HCT116 (cell line): ENCODE results near the gene CACNB1. TPM values are rescaled to one million over a fixed set of nuclear protein-coding genes. Genes with fewer than 3 reads are reported as not detected.

Experiments used
- ATAC-seq: fragments of 200-7000 bp; cut with Tn5 transposase; 2 replicates; pipeline ENCODE4 v1.9.1; 2020; ENCODE audit warnings: mild to moderate bottlenecking, moderate library complexity
- BruUV-seq: library from RNA; stranded (reverse); fragments of 400-500 nt; replicated peaks from 2 replicates; lab custom pipeline; 2021; lab: Mats Ljungman, UMichigan
- CTCF ChIA-PET: fragments of 300-600 bp; sonication (Branson Sonifier 250); formaldehyde crosslinking; loops from one replicate; lab custom pipeline; 2021; ENCODE audit warnings: antibody characterized with exemption; lab: Charles Lee
- POLR2A ChIA-PET: fragments of 300-600, 350-600 bp; sonication (Branson Sonifier 250); formaldehyde crosslinking; loops from one replicate; lab custom pipeline; 2021; ENCODE audit warnings: antibody characterized with exemption; lab: Charles Lee
- RAD21 ChIA-PET, 2 experiments: fragments of 300-600 bp; sonication (Branson Sonifier 250); formaldehyde crosslinking; loops; one replicate each; lab custom pipeline; 2023; ENCODE audit warnings: low total read pairs in 2 of 2; ENCODE audit not compliant: uncharacterized antibody in 2 of 2, unreplicated experiment in 2 of 2, low non-redundant PET in 1 of 2; lab: Charles Lee
- DNase-seq: peaks from one replicate; pipeline ENCODE4 v3.0.0-alpha.2; 2010; ENCODE audit warnings: low read depth, low spot score
- H2AFZ ChIP-seq: fragments of 200-600 bp; shearing (Covaris generic), sonication (generic); 2 replicates; pipeline ENCODE4 v1.6.1; 2017; ENCODE audit warnings: low read depth, mixed run types, mixed read lengths, antibody characterized with exemption, low read length; ENCODE audit not compliant: poor library complexity, severe bottlenecking
- H3K27ac ChIP-seq: 2 replicates; pipeline ENCODE4 v1.5.1; 2012; ENCODE audit warnings: low read depth, low read length
- H3K27me3 ChIP-seq: fragments of 200-600 bp; sonication (generic); 2 replicates; pipeline ENCODE4 v1.6.1; 2016; ENCODE audit warnings: mixed run types, low read length, mixed read lengths; ENCODE audit not compliant: insufficient read depth
- H3K36me3 ChIP-seq, 2 experiments: fragments of 200-500 bp in 1 of 2; fragments of 200-600 bp in 1 of 2; sonication (Bioruptor generic) in 1 of 2; sonication (generic) in 1 of 2; 2 replicates each; pipeline versions ENCODE4 v1.5.1 to v1.6.1; 2014 to 2016; ENCODE audit warnings: low read length in 2 of 2, inconsistent platforms in 1 of 2, mixed read lengths in 1 of 2, mixed run types in 1 of 2; ENCODE audit not compliant: insufficient read depth in 2 of 2, control insufficient read depth in 1 of 2
- H3K4me1 ChIP-seq, 2 experiments: fragments of 200-600 bp in 1 of 2; sonication (generic) in 1 of 2; 2 replicates each; pipeline versions ENCODE4 v1.5.1 to v1.6.1; 2012 to 2017; ENCODE audit warnings: low read length in 2 of 2, inconsistent platforms in 1 of 2, mild to moderate bottlenecking in 1 of 2, mixed read lengths in 1 of 2, mixed run types in 1 of 2, moderate library complexity in 1 of 2; ENCODE audit not compliant: insufficient read depth in 2 of 2, control insufficient read depth in 1 of 2
- H3K4me2 ChIP-seq: fragments of 200-600 bp; sonication (generic); 2 replicates; pipeline ENCODE4 v1.6.1; 2017; ENCODE audit warnings: mixed run types, low read length, mixed read lengths
- H3K4me3 ChIP-seq, 2 experiments: fragments of 200-600 bp in 1 of 2; sonication (generic) in 1 of 2; replicated peaks in 1 of 2; 2 replicates each; pipeline ENCODE4 v1.5.1; 2011 to 2016; ENCODE audit warnings: low read length in 2 of 2, control low read depth in 1 of 2, low read depth in 1 of 2, mild to moderate bottlenecking in 1 of 2, mixed read lengths in 1 of 2, mixed run types in 1 of 2
- H3K79me2 ChIP-seq: fragments of 200-600 bp; sonication (generic); 2 replicates; pipeline ENCODE4 v1.6.1; 2017; ENCODE audit warnings: mild to moderate bottlenecking, mixed run types, low read length, moderate library complexity, mixed read lengths; ENCODE audit not compliant: insufficient read depth
- H3K9ac ChIP-seq: fragments of 200-600 bp; sonication (generic); 2 replicates; pipeline ENCODE4 v1.6.1; 2016; ENCODE audit warnings: low read length, mixed read lengths
- H3K9me2 ChIP-seq: fragments of 200-600 bp; sonication (generic), shearing (Covaris generic); 2 replicates; pipeline ENCODE4 v1.6.1; 2017; ENCODE audit warnings: mixed run types, mild to moderate bottlenecking, moderate library complexity; ENCODE audit not compliant: insufficient read depth
- H3K9me3 ChIP-seq, 2 experiments: fragments of 200-500 bp in 1 of 2; fragments of 200-600 bp in 1 of 2; sonication (Bioruptor generic) in 1 of 2; sonication (generic) in 1 of 2; 2 replicates each; pipeline ENCODE4 v1.6.1; 2014 to 2017; ENCODE audit warnings: low read length in 2 of 2, mixed read lengths in 2 of 2, inconsistent platforms in 1 of 2, low read depth in 1 of 2, mild to moderate bottlenecking in 1 of 2, mixed run types in 1 of 2, moderate library complexity in 1 of 2; ENCODE audit not compliant: control insufficient read depth in 1 of 2, insufficient read depth in 1 of 2
- H4K20me1 ChIP-seq: fragments of 200-600 bp; sonication (generic), shearing (Covaris generic); 2 replicates; pipeline ENCODE4 v1.6.1; 2017; ENCODE audit warnings: mixed run types, mild to moderate bottlenecking, moderate library complexity; ENCODE audit not compliant: insufficient read depth
- CBX3 ChIP-seq: IDR thresholded peaks from 2 replicates; pipeline ENCODE4 v1.6.1; 2012; ENCODE audit warnings: low read depth
- ELF1 ChIP-seq: IDR thresholded peaks from 2 replicates; pipeline ENCODE4 v1.6.1; 2012; ENCODE audit warnings: low read depth, borderline replicate concordance
- FOSL1 ChIP-seq: IDR thresholded peaks from 2 replicates; pipeline ENCODE4 v1.6.1; 2012; ENCODE audit warnings: low read depth
- JUND ChIP-seq: IDR thresholded peaks from 2 replicates; pipeline ENCODE4 v1.6.1; 2012
- POLR2A ChIP-seq: IDR thresholded peaks from 2 replicates; pipeline ENCODE4 v1.7.0; 2011; ENCODE audit warnings: borderline replicate concordance; ENCODE audit not compliant: insufficient read depth, insufficient read length; ENCODE audit errors: extremely low read depth
- POLR2AphosphoS5 ChIP-seq: IDR thresholded peaks from 2 replicates; pipeline ENCODE4 v1.6.1; 2011; ENCODE audit warnings: mild to moderate bottlenecking, low read depth, low read length, moderate library complexity
- RAD21 ChIP-seq: IDR thresholded peaks from 2 replicates; pipeline ENCODE4 v1.6.1; 2012; ENCODE audit warnings: low read depth, mild to moderate bottlenecking
- TCF7L2 ChIP-seq: IDR thresholded peaks from 2 replicates; pipeline ENCODE4 v1.7.0; 2011; ENCODE audit warnings: borderline replicate concordance, inconsistent platforms; ENCODE audit not compliant: insufficient read depth, insufficient read length; ENCODE audit errors: extremely low read depth
- YY1 ChIP-seq: IDR thresholded peaks from 2 replicates; pipeline ENCODE4 v1.6.1; 2011; ENCODE audit warnings: low read length, low read depth, moderate library complexity, mild to moderate bottlenecking; ENCODE audit not compliant: insufficient replicate concordance; ENCODE audit errors: extremely low read depth
- ZFX ChIP-seq: fragments of 450-650 bp; IDR thresholded peaks from 2 replicates; pipeline ENCODE4 v1.6.1; 2017
- intact Hi-C: fragments of 100-400 bp; cut with micrococcal nuclease; formaldehyde crosslinking; loops from 2 replicates; pipeline ENCODE4 v1.10.0; 2022
- total RNA-seq: library from RNA; stranded (reverse); gene quantifications from one replicate; pipeline ENCODE4 v1.2.1, GENCODE V29; 2021; ENCODE audit not compliant: unreplicated experiment
- TF ChIP-seq, protein P1 (sequence below): IDR thresholded peaks from 2 replicates; pipeline ENCODE4 v1.6.1; 2011; ENCODE audit warnings: mild to moderate bottlenecking, low read length, moderate library complexity; ENCODE audit not compliant: insufficient replicate concordance; ENCODE audit errors: extremely low read depth
- TF ChIP-seq, protein P2 (sequence below): IDR thresholded peaks from 2 replicates; pipeline ENCODE4 v1.6.1; 2012
- TF ChIP-seq, protein P3 (sequence below): IDR thresholded peaks from 2 replicates; pipeline ENCODE4 v1.6.1; 2012

CACNB1 gene
- total RNA-seq, 1 experiment from 2014 or later: 13.0 TPM

DNA sequence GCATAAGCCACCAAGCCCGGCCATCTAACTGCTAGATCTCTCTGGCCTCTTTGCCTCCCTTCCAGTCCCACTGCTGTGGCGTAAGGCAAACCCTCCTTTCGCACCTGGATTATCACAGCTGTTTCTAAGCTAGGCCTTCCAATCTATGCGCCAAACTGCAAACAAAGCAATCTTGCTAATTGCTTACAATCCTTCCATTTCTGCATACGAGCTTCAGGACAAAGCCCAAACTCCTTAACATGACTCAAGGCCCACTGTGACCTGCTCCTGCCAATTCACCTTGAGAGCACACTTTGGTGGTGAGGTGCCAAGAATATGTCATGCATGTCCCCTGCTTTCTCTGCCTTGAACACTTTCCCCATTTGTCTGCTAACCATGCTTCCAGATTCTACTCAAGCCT lies 25.5 kb downstream of the CACNB1 start (continued):
- no peak for TF ChIP-seq TCF7L2
- no peak for TF ChIP-seq ZFX
- TF ChIP-seq, protein P1, sequence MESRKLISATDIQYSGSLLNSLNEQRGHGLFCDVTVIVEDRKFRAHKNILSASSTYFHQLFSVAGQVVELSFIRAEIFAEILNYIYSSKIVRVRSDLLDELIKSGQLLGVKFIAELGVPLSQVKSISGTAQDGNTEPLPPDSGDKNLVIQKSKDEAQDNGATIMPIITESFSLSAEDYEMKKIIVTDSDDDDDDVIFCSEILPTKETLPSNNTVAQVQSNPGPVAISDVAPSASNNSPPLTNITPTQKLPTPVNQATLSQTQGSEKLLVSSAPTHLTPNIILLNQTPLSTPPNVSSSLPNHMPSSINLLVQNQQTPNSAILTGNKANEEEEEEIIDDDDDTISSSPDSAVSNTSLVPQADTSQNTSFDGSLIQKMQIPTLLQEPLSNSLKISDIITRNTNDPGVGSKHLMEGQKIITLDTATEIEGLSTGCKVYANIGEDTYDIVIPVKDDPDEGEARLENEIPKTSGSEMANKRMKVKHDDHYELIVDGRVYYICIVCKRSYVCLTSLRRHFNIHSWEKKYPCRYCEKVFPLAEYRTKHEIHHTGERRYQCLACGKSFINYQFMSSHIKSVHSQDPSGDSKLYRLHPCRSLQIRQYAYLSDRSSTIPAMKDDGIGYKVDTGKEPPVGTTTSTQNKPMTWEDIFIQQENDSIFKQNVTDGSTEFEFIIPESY: no peak

DNA sequence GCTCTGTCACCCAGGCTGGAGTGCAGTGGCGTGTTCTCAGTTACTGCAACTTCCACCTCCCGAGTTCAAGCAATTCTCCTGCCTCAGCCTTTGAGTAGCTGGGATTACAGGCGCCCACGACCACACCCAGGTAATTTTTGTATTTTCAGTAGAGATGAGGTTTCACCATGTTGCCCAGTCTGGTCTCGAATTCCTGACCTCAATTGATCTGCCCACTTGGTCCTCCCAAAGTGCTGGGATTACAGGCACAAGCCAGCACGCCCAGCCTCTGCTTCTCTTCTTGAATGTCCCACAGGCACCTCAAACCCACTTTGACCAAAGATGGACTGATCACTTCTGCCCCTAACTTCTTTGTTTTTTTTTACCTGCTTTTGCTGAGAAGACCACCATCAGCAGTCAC lies 26.9 kb downstream of the CACNB1 start:
- Histone ChIP-seq H3K27ac (no peak overlapping the region), H3K4me3 (no peak overlapping the region), H3K9me3 (no peaks in the 10 kb centered on the region), H3K4me1 (peaks cover 0 to 7% of the 10 kb centered on the region in 2 experiments; a peak in 1 of 4 replicates), H2AFZ (no peak overlapping the region), H4K20me1 (no peaks in the 10 kb centered on the region), H3K9ac (no peak overlapping the region), H3K79me2 (no peaks in the 10 kb centered on the region), H3K4me2 (no peak overlapping the region), H3K27me3 (no peaks in the 10 kb centered on the region), H3K36me3 (peaks cover 0 to 5% of the 10 kb centered on the region in 2 experiments; a peak in 1 of 4 replicates), H3K9me2 (no peaks in the 10 kb centered on the region)
- intact Hi-C loops: no loop called here
- DNase-seq: no peak
- ChIA-PET POLR2A (no interaction called here), RAD21 (no interaction called here), CTCF (no interaction called here)
- ATAC-seq: no peak
- no TSS peak for BruUV-seq
- no peak for TF ChIP-seq JUND

DNA sequence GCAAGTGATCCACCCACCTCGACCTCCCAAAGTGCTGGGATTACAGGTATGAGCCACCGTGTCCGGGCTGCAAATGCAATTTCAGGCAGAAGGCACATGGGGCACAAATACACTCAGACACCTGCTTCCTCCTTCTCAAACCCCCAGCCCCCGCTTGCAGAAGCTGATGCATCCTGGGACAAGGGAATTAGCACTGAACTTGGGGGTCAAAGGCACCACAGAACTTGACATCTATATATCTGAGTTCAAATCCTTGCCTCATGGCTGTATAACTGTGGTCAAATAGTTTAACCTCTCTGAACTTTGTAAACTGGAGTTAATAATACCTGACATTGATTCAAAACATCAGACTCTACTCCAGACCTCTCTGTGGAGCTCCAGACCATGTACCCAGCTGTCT lies 27.4 kb downstream of the CACNB1 start:
- Histone ChIP-seq H3K9me3 (no peaks in the 10 kb centered on the region), H3K4me1 (peaks cover 0 to 4% of the 10 kb centered on the region in 2 experiments; a peak in 1 of 4 replicates), H3K27ac (no peak overlapping the region), H3K4me2 (no peak overlapping the region), H3K79me2 (no peaks in the 10 kb centered on the region), H3K9ac (no peak overlapping the region), H3K27me3 (no peaks in the 10 kb centered on the region), H3K36me3 (peaks cover 0 to under 1% of the 10 kb centered on the region in 2 experiments; a peak in 1 of 4 replicates), H3K9me2 (no peaks in the 10 kb centered on the region), H4K20me1 (no peaks in the 10 kb centered on the region), H3K4me3 (no peak overlapping the region), H2AFZ (no peak overlapping the region)
- no peak for TF ChIP-seq ZFX
- TF ChIP-seq CBX3: no peak
- TF ChIP-seq ELF1: no peak
- no peak for TF ChIP-seq TCF7L2
- no peak for TF ChIP-seq YY1
- no peak for TF ChIP-seq POLR2AphosphoS5
- no peak for TF ChIP-seq RAD21
- TF ChIP-seq, protein P2, sequence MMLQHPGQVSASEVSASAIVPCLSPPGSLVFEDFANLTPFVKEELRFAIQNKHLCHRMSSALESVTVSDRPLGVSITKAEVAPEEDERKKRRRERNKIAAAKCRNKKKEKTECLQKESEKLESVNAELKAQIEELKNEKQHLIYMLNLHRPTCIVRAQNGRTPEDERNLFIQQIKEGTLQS: no peak
- no peak for TF ChIP-seq FOSL1
- TF ChIP-seq, protein P3, sequence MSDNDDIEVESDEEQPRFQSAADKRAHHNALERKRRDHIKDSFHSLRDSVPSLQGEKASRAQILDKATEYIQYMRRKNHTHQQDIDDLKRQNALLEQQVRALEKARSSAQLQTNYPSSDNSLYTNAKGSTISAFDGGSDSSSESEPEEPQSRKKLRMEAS: no peak
- TF ChIP-seq POLR2A: no peak
- DNase-seq (no peak), ATAC-seq (no peak)
- intact Hi-C loops: no loop called here
- ChIA-PET CTCF (no interaction called here), RAD21 (no interaction called here), POLR2A (no interaction called here)
- no TSS peak for BruUV-seq
